CD4-positive, alpha-beta T cell treated with Interleukin-4 for 1 hour (primary cell): Measurements from ENCODE around the gene TLE5.
A peak's percentile ranks its signal among the peaks of the same experiment; 100 is the strongest.
"Not testable (repeated sequence)": the region's sequence is repeated elsewhere in the genome, so short reads cannot be mapped to it uniquely, and the experiment has no call there.

ENCODE experiments used
- DNase-seq, 2 donors: peaks; one replicate each; pipeline ENCODE4 v3.0.0-alpha.2; 2020 to 2022

TLE5 gene

GRCh38 chr19:3060857-3061181 is 1.5 kb downstream of the TLE5 start:
- DNase-seq = no peak

- DNase-seq = no peak
Observed at GRCh38 chr19:3059653-3060052, 2.6 kb downstream of the TLE5 start.

- no peak for DNase-seq
Observed at GRCh38 chr19:3058821-3059314, 3.4 kb downstream of the TLE5 start.

- no peak for DNase-seq
Observed at GRCh38 chr19:3058009-3058820, 4.1 kb downstream of the TLE5 start.

- no peak for DNase-seq
Observed at GRCh38 chr19:3057275-3057714, 5.0 kb downstream of the TLE5 start.

GRCh38 chr19:3056417-3057088 is 5.7 kb downstream of the TLE5 start:
- no peak for DNase-seq

- no peak for DNase-seq
Observed at GRCh38 chr19:3055741-3056416, 6.4 kb downstream of the TLE5 start.

GRCh38 chr19:3054972-3055740 is 7.1 kb downstream of the TLE5 start:
- no peak for DNase-seq

- no peak for DNase-seq
Observed at GRCh38 chr19:3054265-3054971, 7.9 kb downstream of the TLE5 start.

- no peak for DNase-seq
Observed at GRCh38 chr19:3053780-3054179, 8.5 kb downstream of the TLE5 start.

GRCh38 chr19:3053218-3053621 is 9.1 kb downstream of the TLE5 start:
- no peak for DNase-seq

GRCh38 chr19:3050016-3050415 is 12.3 kb downstream of the TLE5 start:
- not testable (repeated sequence) for DNase-seq

- no peak for DNase-seq
Observed at GRCh38 chr19:3049089-3049488, 13.2 kb downstream of the TLE5 start.

- no peak for DNase-seq
Observed at GRCh38 chr19:3048190-3048533, 14.1 kb downstream of the TLE5 start.

GRCh38 chr19:3047496-3048189 is 14.7 kb downstream of the TLE5 start:
- peak; percentile 69 to 74 for DNase-seq

GRCh38 chr19:3046698-3047495 is 15.4 kb downstream of the TLE5 start:
- peak in 1 of 2 donors; percentile 47 for DNase-seq

GRCh38 chr19:3045885-3046697 is 16.2 kb downstream of the TLE5 start:
- DNase-seq = no peak

- DNase-seq = no peak
Observed at GRCh38 chr19:3045191-3045590, 17.1 kb downstream of the TLE5 start.

- DNase-seq = no peak
Observed at GRCh38 chr19:3042621-3043267, 19.6 kb downstream of the TLE5 start.
